Measurements from ENCODE around the gene BCKDHA.

DNA sequence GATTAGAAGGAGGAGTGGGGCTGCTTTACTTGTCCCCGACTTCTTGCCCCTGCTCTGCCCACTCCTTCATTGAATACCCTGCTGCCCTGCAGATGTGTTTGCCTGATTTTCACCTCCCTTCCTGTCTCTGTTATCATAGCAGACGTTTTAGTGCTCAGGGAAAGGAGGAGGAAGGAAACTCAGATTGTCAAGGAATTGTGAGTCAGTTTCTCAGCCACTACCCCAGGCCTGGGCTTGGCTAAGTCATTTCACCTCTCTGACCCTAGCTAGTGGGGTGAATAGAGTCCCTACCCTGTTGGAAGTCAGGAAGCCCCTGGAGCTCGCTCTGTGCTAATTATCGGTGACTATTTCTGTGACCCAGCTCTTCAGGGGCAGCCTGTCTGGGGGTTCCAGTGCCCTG, 3.9 kb downstream of the BCKDHA start:
- no peak for TF ChIP-seq EZH2 (IDR thresholded peaks at IDR 0.05; ENCODE audit: insufficient read depth, poor library complexity, severe bottlenecking)
- no peak for TF ChIP-seq EZH2phosphoT487 (IDR thresholded peaks at IDR 0.05; ENCODE audit: insufficient read depth, low read depth)
